Type B pancreatic cell (in vitro differentiated cells): ENCODE measurements around the gene SIGLEC6. TPM values are rescaled to one million over a fixed set of nuclear protein-coding genes. Genes with fewer than 3 reads are reported as not detected.
A peak's percentile ranks its signal among the peaks of the same experiment; 100 is the strongest.

Experiments used
- DNase-seq: peaks from one replicate; pipeline ENCODE4 v3.0.0; 2021; ENCODE audit warnings: mixed read lengths; ENCODE audit not compliant: unreplicated experiment; ENCODE audit errors: extremely low spot score
- H3K27ac Mint-ChIP-seq: 2 replicates; pipeline ENCODE4 v1.8.0; 2021; ENCODE audit warnings: mild to moderate bottlenecking, mixed read lengths
- H3K27me3 Mint-ChIP-seq: 2 replicates; pipeline ENCODE4 v1.8.0; 2021; ENCODE audit warnings: mixed read lengths
- H3K36me3 Mint-ChIP-seq: 2 replicates; pipeline ENCODE4 v1.8.0; 2021; ENCODE audit warnings: mixed read lengths
- H3K4me1 Mint-ChIP-seq: one replicate; pipeline ENCODE4 v1.8.0; 2021; ENCODE audit warnings: mixed read lengths; ENCODE audit not compliant: unreplicated experiment
- H3K4me3 Mint-ChIP-seq: 2 replicates; pipeline ENCODE4 v1.8.0; 2021; ENCODE audit warnings: mild to moderate bottlenecking, mixed read lengths
- H3K9me3 Mint-ChIP-seq: 2 replicates; pipeline ENCODE4 v1.8.0; 2021; ENCODE audit warnings: mixed read lengths
- total RNA-seq: library from RNA; stranded (reverse); gene quantifications from 2 replicates; pipeline ENCODE4 v1.2.1, GENCODE V29; 2021; ENCODE audit warnings: low replicate concordance
- TF ChIP-seq, protein P1 (sequence below): fragments of 200-600 bp; sonication (generic); conservative IDR thresholded peaks from 2 replicates; pipeline ENCODE4 v1.5.0; 2021; ENCODE audit warnings: antibody characterized with exemption, mild to moderate bottlenecking

The SIGLEC6 gene
- total RNA-seq, 1 donor from 2014 or later: not detected

GRCh38 chr19:51467864-51468544, 63.5 kb downstream of the SIGLEC6 start:
- Mint-ChIP-seq H3K4me3 (no peak overlapping the region), H3K27ac (no peak overlapping the region), H3K9me3 (no peaks in the 10 kb centered on the region), H3K4me1 (no peaks in the 10 kb centered on the region), H3K27me3 (peaks cover 56% of the 10 kb centered on the region), H3K36me3 (no peaks in the 10 kb centered on the region)
- DNase-seq: peak; percentile 27
- TF ChIP-seq, protein P1, sequence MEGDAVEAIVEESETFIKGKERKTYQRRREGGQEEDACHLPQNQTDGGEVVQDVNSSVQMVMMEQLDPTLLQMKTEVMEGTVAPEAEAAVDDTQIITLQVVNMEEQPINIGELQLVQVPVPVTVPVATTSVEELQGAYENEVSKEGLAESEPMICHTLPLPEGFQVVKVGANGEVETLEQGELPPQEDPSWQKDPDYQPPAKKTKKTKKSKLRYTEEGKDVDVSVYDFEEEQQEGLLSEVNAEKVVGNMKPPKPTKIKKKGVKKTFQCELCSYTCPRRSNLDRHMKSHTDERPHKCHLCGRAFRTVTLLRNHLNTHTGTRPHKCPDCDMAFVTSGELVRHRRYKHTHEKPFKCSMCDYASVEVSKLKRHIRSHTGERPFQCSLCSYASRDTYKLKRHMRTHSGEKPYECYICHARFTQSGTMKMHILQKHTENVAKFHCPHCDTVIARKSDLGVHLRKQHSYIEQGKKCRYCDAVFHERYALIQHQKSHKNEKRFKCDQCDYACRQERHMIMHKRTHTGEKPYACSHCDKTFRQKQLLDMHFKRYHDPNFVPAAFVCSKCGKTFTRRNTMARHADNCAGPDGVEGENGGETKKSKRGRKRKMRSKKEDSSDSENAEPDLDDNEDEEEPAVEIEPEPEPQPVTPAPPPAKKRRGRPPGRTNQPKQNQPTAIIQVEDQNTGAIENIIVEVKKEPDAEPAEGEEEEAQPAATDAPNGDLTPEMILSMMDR: no peak

Other genes starting within 250 kb of the SIGLEC6 start
- 0.33 and 18.0 TPM in 2 replicates for gene IGLON5, start 220.0 kb downstream of the SIGLEC6 start, total RNA-seq
- 2.4 and 5.9 TPM in 2 replicates for gene VSIG10L, start 189.5 kb downstream of the SIGLEC6 start, total RNA-seq
- 76.3 and 81.9 TPM in 2 replicates for gene ETFB, start 165.3 kb downstream of the SIGLEC6 start, total RNA-seq
- gene CLDND2, start 162.7 kb downstream of the SIGLEC6 start, total RNA-seq: 0.97 TPM in 1 of 2 replicates, not detected in the other
- not detected in 2 replicates for gene NKG7, start 159.0 kb downstream of the SIGLEC6 start, total RNA-seq
- gene LIM2, start 143.7 kb downstream of the SIGLEC6 start, total RNA-seq: 19.5 TPM in 1 of 2 replicates, not detected in the other
- gene C19orf84, start 141.1 kb downstream of the SIGLEC6 start, total RNA-seq: 0.43 TPM in 1 of 2 replicates, not detected in the other
- not detected in 2 replicates for gene SIGLEC10, start 114.0 kb downstream of the SIGLEC6 start, total RNA-seq
- gene SIGLEC8, start 73.2 kb downstream of the SIGLEC6 start, total RNA-seq: not detected in 2 replicates
- gene CEACAM18, start 53.1 kb downstream of the SIGLEC6 start, total RNA-seq: 0.19 TPM in 1 of 2 replicates, not detected in the other
- not detected in 2 replicates for gene SIGLEC12, start 29.9 kb downstream of the SIGLEC6 start, total RNA-seq
- gene ZNF175, start 39.6 kb upstream of the SIGLEC6 start, total RNA-seq: 7.9 and 14.0 TPM in 2 replicates
- not detected in 2 replicates for gene SIGLEC5, start 98.7 kb upstream of the SIGLEC6 start, total RNA-seq
- gene SIGLEC14, start 115.2 kb upstream of the SIGLEC6 start, total RNA-seq: not detected in 2 replicates
- gene SPACA6, start 161.7 kb upstream of the SIGLEC6 start, total RNA-seq: 12.8 and 28.7 TPM in 2 replicates
- not detected in 2 replicates for gene HAS1, start 192.3 kb upstream of the SIGLEC6 start, total RNA-seq
- gene FPR1, start 220.2 kb upstream of the SIGLEC6 start, total RNA-seq: not detected in 2 replicates
- not detected in 2 replicates for gene FPR2, start 229.5 kb upstream of the SIGLEC6 start, total RNA-seq